HCT116 (cell line): Measurements from ENCODE around the gene CDK4.

Source experiments
- CEBPB ChIP-seq: IDR thresholded peaks from 2 replicates; pipeline ENCODE4 v1.6.1; 2012; ENCODE audit warnings: low read depth
- ELF1 ChIP-seq: IDR thresholded peaks from 2 replicates; pipeline ENCODE4 v1.6.1; 2012; ENCODE audit warnings: low read depth, borderline replicate concordance
- EZH2 ChIP-seq: fragments of 200-600 bp; sonication (generic); IDR thresholded peaks from 2 replicates; pipeline ENCODE4 v1.6.1; 2017; ENCODE audit warnings: antibody characterized with exemption, mixed run types
- FOSL1 ChIP-seq: IDR thresholded peaks from 2 replicates; pipeline ENCODE4 v1.6.1; 2012; ENCODE audit warnings: low read depth
- JUND ChIP-seq: IDR thresholded peaks from 2 replicates; pipeline ENCODE4 v1.6.1; 2012
- POLR2A ChIP-seq: IDR thresholded peaks from 2 replicates; pipeline ENCODE4 v1.7.0; 2011; ENCODE audit warnings: borderline replicate concordance; ENCODE audit not compliant: insufficient read depth, insufficient read length; ENCODE audit errors: extremely low read depth
- POLR2AphosphoS5 ChIP-seq: IDR thresholded peaks from 2 replicates; pipeline ENCODE4 v1.6.1; 2011; ENCODE audit warnings: mild to moderate bottlenecking, low read depth, low read length, moderate library complexity
- RAD21 ChIP-seq: IDR thresholded peaks from 2 replicates; pipeline ENCODE4 v1.6.1; 2012; ENCODE audit warnings: low read depth, mild to moderate bottlenecking
- SIN3A ChIP-seq: IDR thresholded peaks from 2 replicates; pipeline ENCODE4 v1.6.1; 2012; ENCODE audit warnings: low read depth
- SP1 ChIP-seq: IDR thresholded peaks from 2 replicates; pipeline ENCODE4 v1.6.1; 2012; ENCODE audit warnings: low read depth
- ZNF274 ChIP-seq: fragments of 200-500 bp; sonication (Bioruptor generic); IDR thresholded peaks from 2 replicates; pipeline ENCODE4 v1.6.1; 2014; ENCODE audit warnings: mild to moderate bottlenecking, low read depth, low read length, inconsistent platforms
- TF ChIP-seq, protein P1 (sequence below), 3 experiments: fragments of 200-600 bp in 1 of 3; sonication (generic) in 1 of 3; IDR thresholded peaks in 2 of 3; conservative IDR thresholded peaks in 1 of 3; 2 replicates each; pipeline ENCODE4 v1.5.1; 2012 to 2017; ENCODE audit warnings: low read depth in 2 of 3, low read length in 2 of 3, antibody characterized with exemption in 1 of 3, borderline replicate concordance in 1 of 3, control low read depth in 1 of 3, mild to moderate bottlenecking in 1 of 3, mixed read lengths in 1 of 3, mixed run types in 1 of 3, moderate library complexity in 1 of 3; ENCODE audit not compliant: insufficient read depth in 1 of 3
- TF ChIP-seq, protein P2 (sequence below): IDR thresholded peaks from 2 replicates; pipeline ENCODE4 v1.6.1; 2012

DNA sequence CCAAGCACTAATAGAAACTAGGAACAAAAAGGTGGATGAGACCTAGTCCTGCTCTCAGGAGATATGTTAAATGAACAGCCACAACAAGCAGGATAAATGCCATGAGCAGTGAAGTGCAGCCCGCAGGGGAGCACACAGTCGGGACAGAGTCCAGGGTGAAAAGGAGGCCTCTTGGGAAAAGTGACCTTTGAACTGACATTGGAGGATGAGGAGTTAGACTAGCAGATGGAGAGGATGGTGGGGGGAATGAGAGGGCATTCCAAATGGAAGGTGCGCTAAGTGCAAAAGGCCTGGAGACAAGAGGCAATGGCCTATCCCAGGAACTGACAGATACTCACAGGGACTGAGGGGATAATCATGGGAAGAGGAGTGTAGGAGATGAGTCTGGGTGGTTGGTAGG, 53.7 kb downstream of the CDK4 start:
- TF ChIP-seq, protein P1, sequence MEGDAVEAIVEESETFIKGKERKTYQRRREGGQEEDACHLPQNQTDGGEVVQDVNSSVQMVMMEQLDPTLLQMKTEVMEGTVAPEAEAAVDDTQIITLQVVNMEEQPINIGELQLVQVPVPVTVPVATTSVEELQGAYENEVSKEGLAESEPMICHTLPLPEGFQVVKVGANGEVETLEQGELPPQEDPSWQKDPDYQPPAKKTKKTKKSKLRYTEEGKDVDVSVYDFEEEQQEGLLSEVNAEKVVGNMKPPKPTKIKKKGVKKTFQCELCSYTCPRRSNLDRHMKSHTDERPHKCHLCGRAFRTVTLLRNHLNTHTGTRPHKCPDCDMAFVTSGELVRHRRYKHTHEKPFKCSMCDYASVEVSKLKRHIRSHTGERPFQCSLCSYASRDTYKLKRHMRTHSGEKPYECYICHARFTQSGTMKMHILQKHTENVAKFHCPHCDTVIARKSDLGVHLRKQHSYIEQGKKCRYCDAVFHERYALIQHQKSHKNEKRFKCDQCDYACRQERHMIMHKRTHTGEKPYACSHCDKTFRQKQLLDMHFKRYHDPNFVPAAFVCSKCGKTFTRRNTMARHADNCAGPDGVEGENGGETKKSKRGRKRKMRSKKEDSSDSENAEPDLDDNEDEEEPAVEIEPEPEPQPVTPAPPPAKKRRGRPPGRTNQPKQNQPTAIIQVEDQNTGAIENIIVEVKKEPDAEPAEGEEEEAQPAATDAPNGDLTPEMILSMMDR (IDR thresholded peaks at IDR 0.05 in 2 of 3, conservative IDR thresholded peaks at IDR 0.05 in 1 of 3; ENCODE audit: borderline replicate concordance in 1 of 3, insufficient read depth in 1 of 3, low read depth in 2 of 3, low read length in 2 of 3) = no peak
- TF ChIP-seq EZH2 (no peak), FOSL1 (no peak), CEBPB (no peak), POLR2AphosphoS5 (no peak), ELF1 (no peak), POLR2A (no peak), ZNF274 (no peak), SIN3A (no peak), RAD21 (no peak), JUND (no peak), SP1 (no peak)
- TF ChIP-seq, protein P2, sequence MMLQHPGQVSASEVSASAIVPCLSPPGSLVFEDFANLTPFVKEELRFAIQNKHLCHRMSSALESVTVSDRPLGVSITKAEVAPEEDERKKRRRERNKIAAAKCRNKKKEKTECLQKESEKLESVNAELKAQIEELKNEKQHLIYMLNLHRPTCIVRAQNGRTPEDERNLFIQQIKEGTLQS = no peak
